ENCODE data around the gene FRMD7. TPM values are rescaled to one million over a fixed set of nuclear protein-coding genes. Genes with fewer than 3 reads are reported as not detected.

Gene FRMD7
- total RNA-seq, 1 experiment from 2014 or later = not detected

DNA sequence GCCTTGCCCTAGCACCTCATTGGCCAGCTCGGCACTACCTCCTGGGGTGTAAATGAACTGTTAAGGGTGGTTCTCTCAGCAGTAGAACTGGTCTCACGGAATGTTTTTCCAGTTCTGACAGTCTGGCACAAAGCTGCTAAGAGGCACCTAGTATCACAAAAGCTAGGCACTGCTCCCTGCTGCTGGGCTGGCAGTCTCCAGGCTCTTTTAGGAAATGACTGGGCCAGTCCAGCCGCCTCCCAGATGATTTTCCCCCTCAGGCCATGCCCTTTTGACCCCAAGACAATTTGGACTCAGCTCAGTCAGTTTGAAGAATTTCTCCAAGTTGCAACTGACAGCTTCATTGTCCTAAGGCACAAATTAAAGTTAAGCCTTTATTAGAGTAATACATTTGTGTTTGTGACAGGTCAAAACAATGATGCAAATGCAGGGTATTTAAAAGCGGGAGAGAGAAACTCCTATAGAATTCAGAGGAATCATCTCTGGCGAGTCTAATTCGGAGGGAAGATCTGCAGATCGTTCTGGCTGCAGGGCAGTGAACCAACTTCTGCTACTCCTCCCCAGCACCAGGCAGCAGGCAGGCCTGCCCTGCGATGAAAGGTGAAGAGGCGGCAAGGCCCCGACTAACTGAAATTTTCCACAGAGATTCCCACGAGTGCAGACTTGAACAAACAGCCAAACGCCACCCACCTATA lies 7.9 kb downstream of the FRMD7 start:
- H3K56ac ChIP-seq (ENCODE audit: insufficient read length, low read depth, low read length) = no peak overlapping the region
- no peak overlapping the region for H2AFZ ChIP-seq (ENCODE audit: low read length)
- no peak overlapping the region for H2AK5ac ChIP-seq (ENCODE audit: insufficient read length, low read length)
- no peak overlapping the region for H3K18ac ChIP-seq (ENCODE audit: insufficient read length, low read depth, low read length)
- no peak overlapping the region for H2BK5ac ChIP-seq (ENCODE audit: insufficient read length, low read length)
- TF ChIP-seq CTCF (conservative IDR thresholded peaks at IDR 0.05) = no peak
- H3K4ac ChIP-seq (ENCODE audit: low read depth, low read length) = no peak overlapping the region
- H3K9ac ChIP-seq (ENCODE audit: extremely low read depth, insufficient read length, low read length) = no peak overlapping the region
- Mint-ChIP-seq H3K27me3 (ENCODE audit: low read depth) (no peaks in the 10 kb centered on the region; the same call in 1 of the 2 replicates), H3K4me1 (peaks cover 21 to 27% of the 10 kb centered on the region in 2 experiments), H3K27ac (0 out of 7 replicates have a peak overlapping the region, but pooled peaks of 1 of the 3 experiments have one; percentile 49), H3K4me3 (no peak overlapping the region), H3K9me3 (no peaks in the 10 kb centered on the region), H3K36me3 (ENCODE audit: insufficient read depth in 1 of 3, low read depth in 3 of 3) (no peaks in the 10 kb centered on the region; a peak in 1 of 7 replicates)
- H4K91ac ChIP-seq (ENCODE audit: insufficient read length, low read depth, low read length) = no peak overlapping the region
- H2BK20ac ChIP-seq (ENCODE audit: low read depth, low read length, poor library complexity, severe bottlenecking) = no peak overlapping the region
- no peak overlapping the region for H3K23ac ChIP-seq (ENCODE audit: insufficient read length, low read depth, low read length)
- H3K27ac ChIP-seq (ENCODE audit: insufficient read length, low read depth, low read length) = no peak overlapping the region
- H3K4me2 ChIP-seq (ENCODE audit: insufficient read depth, insufficient read length, low read length) = no peak overlapping the region
- no peak overlapping the region for H2BK15ac ChIP-seq (ENCODE audit: low read depth, low read length)
- H3T11ph ChIP-seq (ENCODE audit: low read length) = no peak overlapping the region
- no peak overlapping the region for H4K8ac ChIP-seq (replicated peaks; ENCODE audit: insufficient read length, low read depth, low read length)
- H2BK12ac ChIP-seq (ENCODE audit: insufficient read length, low read depth, low read length) = no peak overlapping the region
- no peak for DNase-seq
- H3K9me3 ChIP-seq (ENCODE audit: control insufficient read depth, low read depth, low read length) = no peaks in the 10 kb centered on the region
- H4K5ac ChIP-seq (ENCODE audit: insufficient read length, low read depth, low read length) = no peak overlapping the region
- no peaks in the 10 kb centered on the region for H3K79me1 ChIP-seq (ENCODE audit: insufficient read depth, low read depth, low read length, poor library complexity, severe bottlenecking)
- no peaks in the 10 kb centered on the region for H3K23me2 ChIP-seq (ENCODE audit: insufficient read length, low read depth, low read length, poor library complexity, severe bottlenecking)
- H3K4me1 ChIP-seq (ENCODE audit: insufficient read depth, low read length) = peaks cover 4% of the 10 kb centered on the region
- no peak overlapping the region for H2BK120ac ChIP-seq (ENCODE audit: low read depth, low read length, poor library complexity, severe bottlenecking)
- WGBS (ENCODE audit: extremely low coverage, insufficient read length, low lambda C conversion rate) = no CpG with 5 or more reads among the region's 12 CpGs
- H4K20me1 ChIP-seq (ENCODE audit: control insufficient read depth, insufficient read depth, insufficient read length) = no peaks in the 10 kb centered on the region
- no peak overlapping the region; the same call in 1 of the 2 replicates for H3K14ac ChIP-seq (ENCODE audit: insufficient read depth, low read length)
- no peaks in the 10 kb centered on the region for H3K79me2 ChIP-seq (ENCODE audit: insufficient read depth, low read length)
- no peaks in the 10 kb centered on the region for H3K27me3 ChIP-seq (ENCODE audit: insufficient read depth, low read length)
